GM12878 (cell line): Measurements from ENCODE around the gene TOE1. TPM values are rescaled to one million over a fixed set of nuclear protein-coding genes. Genes with fewer than 3 reads are reported as not detected.

Source experiments
- ATAC-seq: fragments of 200-7000 bp; cut with Tn5 transposase; 3 replicates; pipeline ENCODE4 v1.9.1; 2020; ENCODE audit warnings: mild to moderate bottlenecking, moderate library complexity
- BruUV-seq: library from RNA; stranded (reverse); fragments of 400-500 nt; replicated peaks from 2 replicates; lab custom pipeline; 2021; lab: Mats Ljungman, UMichigan
- CTCF ChIA-PET: fragments of 300-600 bp; sonication (Branson Sonifier 250); formaldehyde crosslinking; extraction: SDS; loops from one replicate; lab custom pipeline; 2021; ENCODE audit warnings: inconsistent platforms; lab: Yijun Ruan, JAX
- POLR2A ChIA-PET: fragments of 350-600 bp; formaldehyde crosslinking; extraction: SDS; loops from one replicate; lab custom pipeline; 2021; ENCODE audit warnings: inconsistent platforms; lab: Charles Lee
- RAD21 ChIA-PET: fragments of 300-600 bp; sonication (Branson Sonifier 250); formaldehyde crosslinking; loops from one replicate; lab custom pipeline; 2023; ENCODE audit warnings: antibody characterized with exemption; ENCODE audit not compliant: unreplicated experiment; lab: Charles Lee
- SMC1A ChIA-PET: fragments of 300-600 bp; sonication (Branson Sonifier 250); formaldehyde crosslinking; loops from one replicate; lab custom pipeline; 2023; ENCODE audit not compliant: unreplicated experiment, uncharacterized antibody; lab: Charles Lee
- DNase-seq: peaks from one replicate; pipeline ENCODE4 v3.0.0-alpha.2; 2011; ENCODE audit warnings: low read depth, low spot score
- FAIRE-seq: peaks from 3 replicates; lab custom pipeline; 2011; peaks lifted over from hg19 to GRCh38; lab: Jason Lieb, UNC
- H2AFZ ChIP-seq: 2 replicates; pipeline ENCODE4 v1.6.0; 2011; ENCODE audit warnings: low read depth, low read length, control low read depth; ENCODE audit not compliant: control insufficient read depth
- H3K27ac ChIP-seq: 2 replicates; pipeline ENCODE4 v1.5.1; 2011; ENCODE audit warnings: control low read depth; ENCODE audit not compliant: control insufficient read depth, insufficient read depth
- H3K27me3 ChIP-seq, 2 experiments: replicated peaks in 1 of 2; 2 replicates each; pipeline versions ENCODE4 v1.6.0 to v1.6.1; 2011; ENCODE audit warnings: low read length in 1 of 2; ENCODE audit not compliant: control insufficient read depth in 2 of 2, insufficient read depth in 2 of 2
- H3K36me3 ChIP-seq, 2 experiments: 2 replicates each; pipeline ENCODE4 v1.5.1; 2011; ENCODE audit warnings: low read length in 1 of 2; ENCODE audit not compliant: control insufficient read depth in 2 of 2, insufficient read depth in 2 of 2
- H3K4me1 ChIP-seq: 2 replicates; pipeline ENCODE4 v1.6.1; 2011; ENCODE audit warnings: mild to moderate bottlenecking, low read length, moderate library complexity, mixed read lengths; ENCODE audit not compliant: control insufficient read depth, insufficient read depth
- H3K4me2 ChIP-seq: 2 replicates; pipeline ENCODE4 v1.6.0; 2011; ENCODE audit warnings: control low read depth; ENCODE audit not compliant: control insufficient read depth, insufficient read depth
- H3K4me3 ChIP-seq: fragments of 200-600 bp; sonication (generic); 2 replicates; pipeline ENCODE4 v1.5.1; 2016
- H3K79me2 ChIP-seq: 2 replicates; pipeline ENCODE4 v1.6.0; 2011; ENCODE audit warnings: low read length; ENCODE audit not compliant: control insufficient read depth, insufficient read depth
- H3K9ac ChIP-seq: 2 replicates; pipeline ENCODE4 v1.8.0; 2011; ENCODE audit warnings: low read length, control low read depth, mixed read lengths; ENCODE audit not compliant: control insufficient read depth, insufficient read depth
- H3K9me3 ChIP-seq: replicated peaks from 3 replicates; pipeline ENCODE4 v1.5.1; 2011; ENCODE audit warnings: mild to moderate bottlenecking, low read length; ENCODE audit not compliant: control insufficient read depth, insufficient read depth
- H4K20me1 ChIP-seq: 2 replicates; pipeline ENCODE4 v1.6.0; 2011; ENCODE audit not compliant: control insufficient read depth, insufficient read depth
- ASH2L ChIP-seq: fragments of 300-600, 200-600 bp; sonication (generic); IDR thresholded peaks from 2 replicates; pipeline ENCODE4 v1.6.1; 2017; ENCODE audit warnings: low read depth, mild to moderate bottlenecking, borderline replicate concordance
- CHD4 ChIP-seq: fragments of 200-600 bp; sonication (generic); IDR thresholded peaks from 2 replicates; pipeline ENCODE4 v1.6.1; 2016; ENCODE audit warnings: mild to moderate bottlenecking
- EGR1 ChIP-seq, 2 experiments: IDR thresholded peaks; 1 replicate in 1 of 2; 2 replicates in 1 of 2; pipeline ENCODE4 v1.6.1; 2011 to 2012; ENCODE audit warnings: low read depth in 2 of 2, low read length in 2 of 2, borderline replicate concordance in 1 of 2, mild to moderate bottlenecking in 1 of 2, moderate library complexity in 1 of 2
- FOS ChIP-seq: IDR thresholded peaks from 3 replicates; pipeline ENCODE4 v1.6.1; 2011; ENCODE audit warnings: borderline replicate concordance; ENCODE audit not compliant: insufficient read length; ENCODE audit errors: extremely low read depth
- IRF4 ChIP-seq: IDR thresholded peaks from 2 replicates; pipeline ENCODE4 v1.6.1; 2011; ENCODE audit warnings: low read depth, low read length
- NR2C1 ChIP-seq: fragments of 450-650 bp; IDR thresholded peaks from 2 replicates; pipeline ENCODE4 v1.6.1; 2017; ENCODE audit warnings: antibody characterized with exemption, mild to moderate bottlenecking, moderate library complexity
- SPI1 ChIP-seq: IDR thresholded peaks from 2 replicates; pipeline ENCODE4 v1.6.1; 2011; ENCODE audit warnings: low read depth, mild to moderate bottlenecking, low read length, moderate library complexity, borderline replicate concordance; ENCODE audit not compliant: insufficient read depth
- SREBF2 ChIP-seq: IDR thresholded peaks from 2 replicates; pipeline ENCODE4 v1.6.1; 2012; ENCODE audit warnings: mild to moderate bottlenecking, low read length
- TCF7 ChIP-seq: IDR thresholded peaks from 2 replicates; pipeline ENCODE4 v1.6.1; 2014; ENCODE audit warnings: antibody characterized with exemption, borderline replicate concordance
- YBX1 ChIP-seq: fragments of 450-650 bp; IDR thresholded peaks from 2 replicates; pipeline ENCODE4 v1.6.1; 2016; ENCODE audit warnings: antibody characterized with exemption
- WGBS: methylation state at CpG from one replicate; pipeline ENCODE4 v1.1.6; 2016; ENCODE audit warnings: low lambda C conversion rate; ENCODE audit not compliant: insufficient replicate concordance, insufficient coverage; ENCODE audit errors: missing lambda C conversion rate; 5-methylcytosine and 5-hydroxymethylcytosine counted together
- in situ Hi-C: fragments of 300-500 bp; cut with MboI; formaldehyde crosslinking; loops from 9 replicates; pipeline ENCODE4 v1.14.3; 2018; ENCODE audit warnings: mixed read lengths
- intact Hi-C: fragments of 100-400 bp; cut with micrococcal nuclease; formaldehyde crosslinking; loops from one replicate; pipeline ENCODE4 v1.14.2; 2022; ENCODE audit not compliant: unreplicated experiment
- polyA plus RNA-seq, 11 experiments: library from polyadenylated mRNA; depleted of rRNA in 4 of 11; unstranded in 6 of 11; stranded (reverse) in 5 of 11; fragments of >200 nt; fragmentation: Nextera tagmentation in 4 of 11; fragmentation: Illumina TruSeq in 1 of 11; extraction: Ambion mirVana in 4 of 11; extraction: Trizol in 1 of 11; gene quantifications; 1 replicate in 1 of 11; 2 replicates in 10 of 11; pipeline versions ENCODE4 v1.2.1 to v1.2.3, GENCODE V29; 2011 to 2016; ENCODE audit warnings: inconsistent platforms in 2 of 11, missing spikeins in 2 of 11, low read depth in 1 of 11
- total RNA-seq, 4 experiments: library from RNA; depleted of rRNA in 3 of 4; stranded (reverse); fragments of >200 nt in 3 of 4; fragmentation: Illumina TruSeq in 1 of 4; extraction: Trizol in 1 of 4; gene quantifications; 2 replicates each; pipeline versions ENCODE4 v1.2.1 to v1.2.3, GENCODE V29; 2013 to 2021
- TF ChIP-seq, protein P1 (sequence below), 3 experiments: IDR thresholded peaks in 2 of 3; conservative IDR thresholded peaks in 1 of 3; 2 replicates each; pipeline ENCODE4 v1.5.1; 2011; ENCODE audit warnings: low read depth in 3 of 3, low read length in 3 of 3, mild to moderate bottlenecking in 3 of 3, control low read depth in 2 of 3, moderate library complexity in 2 of 3, inconsistent platforms in 1 of 3, mixed read lengths in 1 of 3; ENCODE audit not compliant: control insufficient read depth in 2 of 3, insufficient read depth in 1 of 3; ENCODE audit errors: extremely low read depth in 1 of 3
- TF ChIP-seq, protein P2 (sequence below): fragments of 450-650 bp; formaldehyde crosslinking; IDR thresholded peaks from 2 replicates; pipeline ENCODE4 v1.4.0; 2020; ENCODE audit warnings: mild to moderate bottlenecking, moderate library complexity
- TF ChIP-seq, protein P3 (sequence below): fragments of 450-650 bp; IDR thresholded peaks from 2 replicates; pipeline ENCODE4 v1.6.1; 2017; ENCODE audit warnings: mild to moderate bottlenecking, low read depth, inconsistent platforms; ENCODE audit not compliant: poor library complexity, severe bottlenecking

TOE1 gene
- total and polyA plus RNA-seq, 10 of the 15 experiments (the other 5 are each of a cell fraction or from before 2014, with no cell fraction given) = 22.7 to 38.0 (median 33.3) TPM

DNA sequence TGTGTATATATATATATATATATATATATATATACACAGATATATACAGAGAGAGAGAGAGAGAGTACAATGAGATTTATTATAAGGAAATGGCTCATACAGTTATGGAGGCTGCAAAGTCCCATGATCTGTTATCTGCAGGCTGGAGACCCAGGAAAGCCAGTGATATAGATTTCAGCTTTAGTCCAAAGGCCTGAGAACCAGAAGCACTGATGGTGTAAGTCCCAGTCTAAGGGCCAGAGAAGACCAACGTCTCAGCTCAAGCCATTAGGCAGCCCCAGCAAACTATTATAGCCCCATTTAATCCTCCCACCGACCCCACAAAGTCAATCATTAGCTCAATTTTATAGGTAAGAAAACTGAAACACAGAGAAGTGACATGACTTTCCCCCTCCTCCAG lies 48.3 kb upstream of the TOE1 start:
- FAIRE-seq (no peak), ATAC-seq (no peak), DNase-seq (no peak)
- no peak overlapping the region for H3K4me3 ChIP-seq
- no peaks in the 10 kb centered on the region for H3K9me3 ChIP-seq
- no peak overlapping the region for H3K27ac ChIP-seq
- no peaks in the 10 kb centered on the region for H3K4me1 ChIP-seq
- ChIA-PET SMC1A (interaction anchor here (0.6 to 2.9 kb wide), 9 partner anchors 9 to 508 kb away, joined by 3 to 13 read pairs (median 4); partner anchors contain the start of genes HECTD3 and UROD), RAD21 (interaction anchor here (0.6 to 1.6 kb wide), 5 partner anchors 9 to 492 kb away, joined by 3 to 9 read pairs (median 4); partner anchors contain the start of gene PLK3), CTCF (interaction anchor here (1.6 to 3.5 kb wide), 4 partner anchors 8 to 280 kb away, joined by 5 to 18 read pairs (median 10); partner anchors contain the start of gene UROD), POLR2A (interaction anchor here (1.2 to 2.2 kb wide), 2 partner anchors 11 to 277 kb away, joined by 3 to 8 read pairs; no protein-coding TSS in a partner anchor)
- H4K20me1 ChIP-seq = no peaks in the 10 kb centered on the region
- no peaks in the 10 kb centered on the region for H3K27me3 ChIP-seq
- in situ Hi-C loops = no loop called here
- no peak overlapping the region for H3K4me2 ChIP-seq
- H2AFZ ChIP-seq = no peak overlapping the region
- H3K79me2 ChIP-seq = no peaks in the 10 kb centered on the region
- H3K36me3 ChIP-seq = no peaks in the 10 kb centered on the region
- no TSS peak for BruUV-seq
- intact Hi-C loops = no loop called here
- WGBS = 48% methylated on average over 2 of the region's 2 CpGs
- H3K9ac ChIP-seq = no peak overlapping the region
- TF ChIP-seq CHD4 (no peak), FOS (no peak), EGR1 (IDR thresholded peaks at IDR 0.05; ENCODE audit: borderline replicate concordance in 1 of 2, low read depth in 2 of 2, low read length in 2 of 2) (no peak), SREBF2 (no peak), YBX1 (no peak), NR2C1 (no peak), ASH2L (no peak), SPI1 (no peak), TCF7 (no peak), IRF4 (no peak)
- TF ChIP-seq, protein P1, sequence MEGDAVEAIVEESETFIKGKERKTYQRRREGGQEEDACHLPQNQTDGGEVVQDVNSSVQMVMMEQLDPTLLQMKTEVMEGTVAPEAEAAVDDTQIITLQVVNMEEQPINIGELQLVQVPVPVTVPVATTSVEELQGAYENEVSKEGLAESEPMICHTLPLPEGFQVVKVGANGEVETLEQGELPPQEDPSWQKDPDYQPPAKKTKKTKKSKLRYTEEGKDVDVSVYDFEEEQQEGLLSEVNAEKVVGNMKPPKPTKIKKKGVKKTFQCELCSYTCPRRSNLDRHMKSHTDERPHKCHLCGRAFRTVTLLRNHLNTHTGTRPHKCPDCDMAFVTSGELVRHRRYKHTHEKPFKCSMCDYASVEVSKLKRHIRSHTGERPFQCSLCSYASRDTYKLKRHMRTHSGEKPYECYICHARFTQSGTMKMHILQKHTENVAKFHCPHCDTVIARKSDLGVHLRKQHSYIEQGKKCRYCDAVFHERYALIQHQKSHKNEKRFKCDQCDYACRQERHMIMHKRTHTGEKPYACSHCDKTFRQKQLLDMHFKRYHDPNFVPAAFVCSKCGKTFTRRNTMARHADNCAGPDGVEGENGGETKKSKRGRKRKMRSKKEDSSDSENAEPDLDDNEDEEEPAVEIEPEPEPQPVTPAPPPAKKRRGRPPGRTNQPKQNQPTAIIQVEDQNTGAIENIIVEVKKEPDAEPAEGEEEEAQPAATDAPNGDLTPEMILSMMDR (IDR thresholded peaks at IDR 0.05 in 2 of 3, conservative IDR thresholded peaks at IDR 0.05 in 1 of 3; ENCODE audit: control insufficient read depth in 2 of 3, extremely low read depth in 1 of 3, insufficient read depth in 1 of 3, low read depth in 3 of 3, low read length in 3 of 3) = no peak
- TF ChIP-seq, protein P2, sequence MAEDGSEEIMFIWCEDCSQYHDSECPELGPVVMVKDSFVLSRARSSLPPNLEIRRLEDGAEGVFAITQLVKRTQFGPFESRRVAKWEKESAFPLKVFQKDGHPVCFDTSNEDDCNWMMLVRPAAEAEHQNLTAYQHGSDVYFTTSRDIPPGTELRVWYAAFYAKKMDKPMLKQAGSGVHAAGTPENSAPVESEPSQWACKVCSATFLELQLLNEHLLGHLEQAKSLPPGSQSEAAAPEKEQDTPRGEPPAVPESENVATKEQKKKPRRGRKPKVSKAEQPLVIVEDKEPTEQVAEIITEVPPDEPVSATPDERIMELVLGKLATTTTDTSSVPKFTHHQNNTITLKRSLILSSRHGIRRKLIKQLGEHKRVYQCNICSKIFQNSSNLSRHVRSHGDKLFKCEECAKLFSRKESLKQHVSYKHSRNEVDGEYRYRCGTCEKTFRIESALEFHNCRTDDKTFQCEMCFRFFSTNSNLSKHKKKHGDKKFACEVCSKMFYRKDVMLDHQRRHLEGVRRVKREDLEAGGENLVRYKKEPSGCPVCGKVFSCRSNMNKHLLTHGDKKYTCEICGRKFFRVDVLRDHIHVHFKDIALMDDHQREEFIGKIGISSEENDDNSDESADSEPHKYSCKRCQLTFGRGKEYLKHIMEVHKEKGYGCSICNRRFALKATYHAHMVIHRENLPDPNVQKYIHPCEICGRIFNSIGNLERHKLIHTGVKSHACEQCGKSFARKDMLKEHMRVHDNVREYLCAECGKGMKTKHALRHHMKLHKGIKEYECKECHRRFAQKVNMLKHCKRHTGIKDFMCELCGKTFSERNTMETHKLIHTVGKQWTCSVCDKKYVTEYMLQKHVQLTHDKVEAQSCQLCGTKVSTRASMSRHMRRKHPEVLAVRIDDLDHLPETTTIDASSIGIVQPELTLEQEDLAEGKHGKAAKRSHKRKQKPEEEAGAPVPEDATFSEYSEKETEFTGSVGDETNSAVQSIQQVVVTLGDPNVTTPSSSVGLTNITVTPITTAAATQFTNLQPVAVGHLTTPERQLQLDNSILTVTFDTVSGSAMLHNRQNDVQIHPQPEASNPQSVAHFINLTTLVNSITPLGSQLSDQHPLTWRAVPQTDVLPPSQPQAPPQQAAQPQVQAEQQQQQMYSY (CRISPR knock-in tag) = no peak
- TF ChIP-seq, protein P3, sequence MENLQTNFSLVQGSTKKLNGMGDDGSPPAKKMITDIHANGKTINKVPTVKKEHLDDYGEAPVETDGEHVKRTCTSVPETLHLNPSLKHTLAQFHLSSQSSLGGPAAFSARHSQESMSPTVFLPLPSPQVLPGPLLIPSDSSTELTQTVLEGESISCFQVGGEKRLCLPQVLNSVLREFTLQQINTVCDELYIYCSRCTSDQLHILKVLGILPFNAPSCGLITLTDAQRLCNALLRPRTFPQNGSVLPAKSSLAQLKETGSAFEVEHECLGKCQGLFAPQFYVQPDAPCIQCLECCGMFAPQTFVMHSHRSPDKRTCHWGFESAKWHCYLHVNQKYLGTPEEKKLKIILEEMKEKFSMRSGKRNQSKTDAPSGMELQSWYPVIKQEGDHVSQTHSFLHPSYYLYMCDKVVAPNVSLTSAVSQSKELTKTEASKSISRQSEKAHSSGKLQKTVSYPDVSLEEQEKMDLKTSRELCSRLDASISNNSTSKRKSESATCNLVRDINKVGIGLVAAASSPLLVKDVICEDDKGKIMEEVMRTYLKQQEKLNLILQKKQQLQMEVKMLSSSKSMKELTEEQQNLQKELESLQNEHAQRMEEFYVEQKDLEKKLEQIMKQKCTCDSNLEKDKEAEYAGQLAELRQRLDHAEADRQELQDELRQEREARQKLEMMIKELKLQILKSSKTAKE = no peak
